NK-92 treated with Interleukin-12 subunit alpha and Interleukin-12 subunit beta, amount 100 ng/mL, for 24 hours (cell line): Measurements from ENCODE around the gene BID.

Source experiments
- DNase-seq: peaks from one replicate; lab custom pipeline; 2025; lab: John Stamatoyannopoulos, UW

BID gene

DNA sequence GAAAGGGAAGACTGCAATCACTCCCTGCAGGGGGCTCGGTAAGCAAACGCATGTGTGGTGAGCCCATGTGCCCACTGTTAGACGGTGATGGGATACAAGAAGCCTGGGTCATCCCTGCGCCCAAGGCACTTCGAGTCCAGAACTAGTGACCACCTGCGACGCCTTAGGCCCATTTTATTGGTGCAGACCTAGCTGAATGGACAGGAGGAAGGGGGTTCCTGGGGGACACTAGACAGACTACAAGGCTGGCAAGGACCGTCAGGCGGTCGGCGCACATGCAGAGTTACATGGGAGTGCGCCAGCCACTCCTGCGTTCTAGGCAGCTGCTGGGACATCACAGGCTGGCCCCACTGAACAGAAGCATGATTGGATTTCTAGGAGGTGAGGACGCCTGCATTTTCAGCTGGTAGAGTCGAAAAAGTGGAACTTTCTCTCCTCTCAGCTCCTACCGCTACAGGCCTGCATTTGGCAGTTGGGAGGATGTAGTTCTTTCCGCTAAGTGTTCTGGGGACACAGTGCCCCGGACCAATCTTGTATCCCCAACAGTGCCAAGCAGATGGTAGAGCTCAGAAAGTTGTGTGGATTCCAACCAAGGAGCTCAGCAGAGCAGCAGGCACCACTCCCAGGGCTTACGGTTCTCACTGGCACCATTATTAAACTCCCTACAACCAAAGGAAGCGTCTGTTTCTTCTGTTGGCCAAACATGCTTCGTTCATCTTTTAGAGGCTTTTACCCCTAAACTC is 35.7 kb downstream of the BID start:
- DNase-seq: no peak

DNA sequence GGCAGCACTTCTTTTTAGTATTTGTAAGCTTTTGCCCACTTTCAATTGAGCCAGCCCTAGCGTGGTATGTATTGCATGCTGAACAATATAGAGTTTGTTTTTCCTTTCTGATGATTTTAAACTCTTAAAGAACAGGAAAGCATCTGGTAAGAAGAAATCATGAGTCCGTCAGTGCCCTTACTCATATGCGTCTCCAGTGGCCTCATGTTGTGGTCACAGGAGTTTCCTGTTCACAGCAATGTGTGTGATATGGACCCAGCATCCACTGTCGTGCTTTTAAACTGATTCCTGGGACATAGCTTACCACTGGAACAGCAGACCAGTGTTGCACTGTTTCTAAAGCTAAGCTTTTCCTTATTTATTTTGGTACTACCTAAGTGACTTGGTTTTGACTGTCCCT is 40.1 kb downstream of the BID start:
- no peak for DNase-seq

DNA sequence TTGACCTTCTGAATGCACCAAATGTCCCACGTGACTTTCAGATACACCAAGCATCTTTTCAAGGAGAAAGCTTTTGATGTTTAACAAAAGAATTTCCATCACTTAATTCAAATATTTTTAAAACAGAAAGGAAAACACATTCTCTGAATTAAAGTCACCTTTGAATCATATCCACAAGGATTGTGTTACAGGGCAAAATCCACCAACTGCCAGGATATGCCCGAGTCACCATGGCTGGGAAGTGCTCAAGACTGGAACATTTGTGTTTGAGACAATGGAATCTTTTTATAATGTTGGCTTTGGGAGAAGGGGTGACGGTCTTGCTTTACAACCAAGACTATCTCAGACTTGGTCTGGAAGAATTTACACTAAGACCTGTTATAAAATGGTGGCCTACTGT is 40.8 kb downstream of the BID start:
- DNase-seq: no peak

DNA sequence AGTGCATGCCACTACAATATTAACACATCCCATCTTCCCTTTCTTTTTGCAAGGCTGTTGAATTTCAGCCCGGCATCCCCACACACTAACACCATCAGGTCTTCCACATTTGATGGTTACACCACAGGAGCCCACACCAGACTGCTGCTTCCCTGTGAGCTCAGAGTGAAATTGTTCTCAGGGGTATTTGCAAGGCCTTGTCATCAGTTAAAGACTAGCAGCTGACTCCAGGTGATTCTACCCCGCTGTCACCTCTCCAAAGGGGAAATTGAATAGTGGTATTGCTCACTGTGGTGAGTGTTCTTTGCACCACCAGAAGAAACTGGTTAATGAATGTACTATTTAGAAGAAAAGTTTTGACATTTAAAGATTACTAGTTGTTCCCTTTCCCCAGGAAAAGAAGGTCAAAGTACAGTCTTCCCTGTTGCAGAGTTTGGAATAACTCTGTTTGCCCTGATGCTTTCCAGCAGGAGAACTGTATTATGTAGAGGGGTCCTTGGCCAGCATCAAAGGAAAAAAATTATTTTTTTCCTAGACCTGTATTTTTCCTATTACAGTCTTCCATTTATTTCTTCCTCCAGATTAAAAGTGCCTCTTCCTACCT is 41.9 kb downstream of the BID start:
- no peak for DNase-seq

DNA sequence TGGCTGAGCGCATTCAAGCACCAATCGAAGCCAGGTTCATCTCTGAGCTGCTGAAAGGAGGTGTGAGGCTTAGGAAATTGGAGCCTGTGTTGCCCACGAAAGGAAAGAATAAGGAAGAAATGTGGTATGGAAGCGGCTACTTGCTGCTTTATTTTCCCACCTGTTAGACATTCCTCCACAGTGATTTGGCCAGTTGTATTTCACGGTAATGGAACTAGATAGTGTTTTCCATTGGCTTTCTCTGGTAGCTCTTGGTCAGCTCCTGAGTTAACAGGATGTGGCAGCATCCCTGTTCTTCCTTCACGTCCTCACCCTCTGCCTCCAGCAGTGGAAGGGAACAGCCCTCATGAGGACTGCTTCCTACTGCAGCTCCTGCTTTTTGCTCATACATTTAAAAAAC is 44.7 kb downstream of the BID start:
- DNase-seq: no peak

DNA sequence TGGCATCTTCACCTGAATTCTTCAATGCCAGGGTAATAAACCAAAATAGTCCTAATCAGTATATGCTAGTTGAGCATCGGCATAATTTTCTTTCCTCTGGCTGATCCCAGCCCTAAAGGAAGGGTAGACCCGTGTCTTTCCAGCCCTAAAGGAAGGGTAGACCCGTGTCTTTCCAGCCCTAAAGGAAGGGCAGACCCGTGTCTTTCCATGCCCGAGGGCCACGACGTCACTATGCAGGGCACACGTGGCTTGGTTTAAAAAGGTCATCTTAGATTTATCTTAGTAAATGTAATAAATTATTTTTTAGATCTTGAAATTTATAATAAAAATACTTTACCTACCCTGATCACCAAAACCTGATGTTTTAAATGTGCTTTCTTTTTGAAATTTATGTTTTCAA is 45.5 kb downstream of the BID start:
- no peak for DNase-seq

DNA sequence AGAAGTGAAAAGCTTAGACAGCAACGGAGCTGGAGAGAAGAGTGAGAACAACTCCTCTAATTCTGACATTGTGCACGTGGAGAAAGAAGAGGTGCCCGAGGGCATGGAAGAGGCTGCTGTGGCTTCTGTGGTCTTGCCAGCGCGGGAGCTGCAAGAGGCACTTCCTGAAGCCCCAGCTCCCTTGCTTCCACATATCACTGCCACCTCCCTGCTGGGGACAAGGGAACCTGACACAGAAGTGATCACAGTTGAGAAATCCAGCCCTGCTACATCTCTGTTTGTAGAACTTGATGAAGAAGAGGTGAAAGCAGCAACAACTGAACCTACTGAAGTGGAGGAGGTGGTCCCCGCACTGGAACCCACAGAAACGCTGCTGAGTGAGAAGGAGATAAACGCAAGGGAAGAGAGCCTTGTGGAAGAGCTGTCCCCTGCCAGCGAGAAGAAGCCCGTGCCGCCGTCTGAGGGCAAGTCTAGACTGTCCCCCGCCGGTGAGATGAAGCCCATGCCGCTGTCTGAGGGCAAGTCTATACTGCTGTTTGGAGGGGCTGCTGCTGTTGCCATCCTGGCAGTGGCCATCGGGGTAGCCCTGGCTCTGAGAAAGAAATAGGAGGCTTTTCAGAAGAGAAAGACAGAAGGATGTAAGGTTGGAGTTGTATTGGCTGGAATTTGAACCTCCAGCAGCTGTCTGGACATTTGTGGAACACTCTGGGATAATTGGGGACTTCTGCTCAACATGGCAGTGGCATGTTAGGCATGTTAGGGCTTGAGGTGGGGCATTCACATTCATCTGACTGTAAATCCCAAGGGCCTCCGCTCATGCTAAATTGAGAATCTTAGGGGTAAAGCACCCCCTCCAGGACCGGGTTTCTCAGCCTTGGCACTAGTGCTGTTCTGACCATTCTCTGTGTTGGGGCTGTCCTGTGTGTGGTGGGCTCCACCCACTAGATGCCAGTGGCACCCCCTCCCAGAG is 47.1 kb downstream of the BID start:
- DNase-seq: no peak

DNA sequence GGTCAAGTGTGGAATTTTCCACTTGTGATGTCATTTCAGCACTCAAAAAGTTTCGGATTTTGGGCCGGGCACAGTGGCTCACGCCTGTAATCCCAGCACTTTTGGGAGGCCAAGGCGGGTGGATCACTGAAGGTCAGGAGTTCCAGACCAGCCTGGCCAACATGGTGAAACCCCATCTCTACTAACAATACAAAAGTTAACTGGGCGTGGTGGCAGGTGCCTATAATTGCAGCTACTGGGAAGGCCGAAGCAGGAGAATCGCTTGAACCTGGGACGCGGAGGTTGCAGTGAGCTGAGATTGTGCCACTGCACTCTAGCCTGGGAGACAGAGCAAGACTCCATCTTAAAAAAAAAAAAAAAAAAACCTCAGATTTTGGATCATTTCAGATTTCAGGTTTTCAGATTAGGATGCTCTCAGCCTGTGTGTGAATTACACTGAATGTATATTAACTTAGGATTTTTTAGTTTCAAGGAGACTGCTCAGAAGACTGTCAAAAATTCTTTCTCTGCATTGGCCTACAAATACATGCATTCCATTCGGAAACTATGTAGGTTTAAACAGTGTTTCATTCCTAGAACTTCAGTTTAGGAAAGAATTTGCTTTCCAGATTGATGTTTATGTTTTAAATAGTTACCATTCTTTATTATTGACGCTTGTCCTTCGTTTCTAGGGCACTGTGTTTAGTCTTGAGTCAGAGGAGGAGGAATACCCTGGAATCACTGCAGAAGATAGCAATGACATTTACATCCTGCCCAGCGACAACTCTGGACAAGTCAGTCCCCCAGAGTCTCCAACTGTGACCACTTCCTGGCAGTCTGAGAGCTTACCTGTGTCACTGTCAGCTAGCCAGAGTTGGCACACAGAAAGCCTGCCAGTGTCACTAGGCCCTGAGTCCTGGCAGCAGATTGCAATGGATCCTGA is 48.0 kb downstream of the BID start:
- DNase-seq: no peak

DNA sequence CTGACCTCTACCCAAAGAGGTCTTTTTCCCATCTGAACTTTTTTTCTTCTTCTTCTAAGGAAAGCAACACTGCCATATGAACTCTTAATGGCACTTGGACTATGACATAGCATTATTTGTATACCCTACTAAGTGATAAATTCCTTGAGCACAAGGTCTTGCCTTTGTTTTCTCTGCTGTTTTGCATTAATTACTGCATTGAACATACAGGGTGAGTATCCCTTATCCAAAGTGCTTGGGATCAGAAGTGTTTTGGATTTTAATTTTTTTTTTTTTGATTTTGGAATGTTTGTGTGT is 48.8 kb downstream of the BID start:
- DNase-seq: no peak

DNA sequence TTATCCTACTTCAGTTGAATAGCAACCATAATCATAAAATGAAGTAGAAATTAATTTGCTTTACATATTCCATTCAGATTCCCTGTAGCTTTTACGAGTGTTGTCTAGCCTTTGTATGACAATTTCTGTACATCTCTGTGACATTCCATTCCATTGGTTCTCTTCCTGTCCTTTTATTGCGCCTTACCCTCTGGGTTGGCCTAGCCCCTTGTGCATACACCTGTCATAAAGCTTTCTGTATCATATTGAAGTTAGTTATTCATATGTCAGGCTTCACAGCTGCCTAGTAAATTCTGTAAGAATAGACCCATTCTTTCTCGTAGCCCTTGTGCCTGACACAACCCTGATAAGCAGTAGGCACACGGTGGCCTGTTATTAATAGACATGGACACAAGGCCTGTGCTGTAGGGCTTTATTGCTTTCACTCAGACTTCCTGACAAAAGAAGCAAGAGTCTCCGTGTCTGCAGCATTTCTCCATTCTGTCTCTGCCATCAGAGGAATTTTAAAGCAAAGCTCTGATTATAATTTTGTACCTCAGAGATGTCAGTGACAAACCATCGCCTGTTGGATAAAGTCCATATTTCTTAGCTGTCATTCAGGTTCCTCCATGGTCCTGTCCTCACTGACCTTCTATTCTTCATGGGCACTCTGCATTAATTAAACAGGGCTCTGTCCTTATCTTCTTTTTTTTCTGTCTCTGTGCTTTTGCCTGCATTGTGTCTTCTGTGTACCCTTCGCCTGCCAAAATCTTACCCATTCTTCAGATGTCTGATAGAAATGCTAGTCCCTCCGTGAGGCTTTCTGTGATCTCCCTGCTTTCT is 49.4 kb downstream of the BID start:
- no peak for DNase-seq

DNA sequence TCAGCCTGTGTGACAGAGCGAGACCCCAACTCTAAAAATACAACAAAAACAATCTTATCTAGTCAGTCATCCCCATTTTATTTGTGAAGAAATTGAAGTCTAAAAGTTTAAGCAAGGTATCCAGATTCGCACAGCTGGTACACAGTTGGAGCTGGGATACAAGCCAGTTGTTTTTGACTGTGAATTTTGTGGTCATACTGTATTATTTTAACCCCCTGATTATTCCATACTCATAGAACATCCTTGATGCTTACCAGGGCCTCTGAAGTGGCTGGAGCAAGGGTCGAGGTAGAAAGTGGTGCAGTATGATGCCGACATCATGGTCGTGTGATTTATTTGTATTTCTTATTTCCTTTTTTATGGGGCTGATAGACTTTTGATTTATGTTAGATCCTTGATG is 50.0 kb downstream of the BID start:
- DNase-seq: no peak

DNA sequence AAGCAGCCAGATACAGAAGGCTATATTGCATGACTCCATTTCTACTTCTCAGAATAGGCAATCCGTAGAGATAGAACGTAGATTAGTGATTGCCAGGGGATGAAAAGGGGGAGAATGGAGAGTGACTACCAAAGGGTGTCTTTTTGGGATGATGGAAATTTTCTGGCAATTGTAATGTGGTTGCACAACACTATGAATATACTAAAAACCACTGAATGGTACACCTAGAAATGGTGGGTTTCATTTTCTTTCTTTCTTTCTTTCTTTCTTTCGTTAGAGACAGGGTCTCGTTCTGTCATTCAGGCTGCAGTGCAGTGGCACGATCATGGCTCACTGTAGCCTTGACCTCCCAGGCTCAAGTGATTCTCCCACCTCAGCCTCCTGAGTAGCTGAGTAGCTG is 54.4 kb downstream of the BID start:
- no peak for DNase-seq

DNA sequence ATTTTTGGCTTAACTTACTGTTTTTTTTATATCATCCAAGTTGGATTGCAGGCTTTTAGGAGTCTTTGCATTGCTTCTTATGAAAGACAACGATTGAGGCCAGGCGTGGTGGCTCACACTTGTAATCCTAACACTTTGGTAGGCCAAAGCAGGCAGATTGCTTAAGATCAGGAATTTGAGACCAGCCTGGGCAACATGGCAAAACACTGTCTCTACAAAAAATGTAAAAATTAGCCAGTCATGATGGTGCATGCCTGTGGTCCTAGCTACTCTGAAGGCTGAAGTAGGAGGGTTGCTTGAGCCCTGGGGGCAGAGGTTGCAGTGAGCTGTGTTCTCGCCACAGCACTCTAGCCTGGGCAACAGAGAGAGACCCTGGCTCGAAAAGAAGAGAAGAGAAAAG is 56.6 kb downstream of the BID start:
- no peak for DNase-seq

DNA sequence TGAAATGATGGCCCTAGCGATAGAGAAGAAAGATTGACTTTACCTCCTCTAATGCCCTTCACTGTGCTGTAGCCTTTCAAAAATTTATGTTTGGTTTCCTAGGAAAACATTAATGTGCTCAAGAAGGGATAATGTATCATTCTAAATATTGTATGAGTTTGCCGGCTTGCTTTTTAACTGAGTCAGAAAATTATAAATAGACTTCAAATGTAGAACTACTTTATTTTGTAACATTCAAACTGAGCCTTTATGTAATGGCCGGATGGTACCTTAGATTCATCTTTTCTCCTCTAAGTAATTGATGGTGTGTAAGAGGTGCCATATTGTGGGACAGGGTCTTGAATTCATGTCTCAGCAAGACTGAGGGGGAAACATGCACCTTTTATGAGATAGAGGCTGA is 57.7 kb downstream of the BID start:
- DNase-seq: no peak

DNA sequence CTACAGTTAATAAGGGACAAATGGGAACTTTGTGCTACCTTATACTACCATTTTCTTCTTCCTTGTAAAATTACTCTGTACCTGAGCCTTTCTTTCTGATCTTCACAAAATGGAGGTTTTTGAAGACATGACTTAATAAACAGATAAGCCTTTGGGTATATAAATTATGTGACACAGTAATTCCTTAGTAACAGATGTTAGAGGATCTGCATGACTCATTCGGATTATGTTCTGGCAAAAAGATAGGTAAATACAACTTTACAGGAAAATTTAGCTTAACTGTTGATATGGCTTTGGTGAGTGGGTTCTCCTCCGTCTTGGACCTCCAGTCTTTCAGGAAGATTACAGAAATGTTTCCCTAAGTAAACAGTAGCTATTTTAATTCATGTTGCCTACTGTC is 61.8 kb downstream of the BID start:
- DNase-seq: no peak

DNA sequence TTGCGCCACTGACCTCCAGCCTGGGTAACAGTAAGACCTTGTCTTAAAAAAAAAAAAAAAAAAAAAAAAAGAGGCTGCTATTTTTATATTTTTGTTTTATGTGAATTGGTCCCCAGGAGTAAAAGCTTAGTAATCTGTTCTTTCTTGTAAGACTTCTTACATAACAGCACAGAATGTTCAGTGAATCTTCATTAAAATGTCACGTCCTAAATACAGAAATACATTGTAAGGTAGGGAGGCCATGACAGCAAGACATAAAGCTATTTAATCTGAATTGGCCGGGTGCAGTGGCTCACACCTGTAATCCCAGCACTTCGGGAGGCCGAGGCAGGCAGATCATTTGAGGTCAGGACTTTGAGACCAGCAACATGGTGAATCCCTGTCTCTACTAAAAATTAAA is 64.2 kb downstream of the BID start:
- no peak for DNase-seq

DNA sequence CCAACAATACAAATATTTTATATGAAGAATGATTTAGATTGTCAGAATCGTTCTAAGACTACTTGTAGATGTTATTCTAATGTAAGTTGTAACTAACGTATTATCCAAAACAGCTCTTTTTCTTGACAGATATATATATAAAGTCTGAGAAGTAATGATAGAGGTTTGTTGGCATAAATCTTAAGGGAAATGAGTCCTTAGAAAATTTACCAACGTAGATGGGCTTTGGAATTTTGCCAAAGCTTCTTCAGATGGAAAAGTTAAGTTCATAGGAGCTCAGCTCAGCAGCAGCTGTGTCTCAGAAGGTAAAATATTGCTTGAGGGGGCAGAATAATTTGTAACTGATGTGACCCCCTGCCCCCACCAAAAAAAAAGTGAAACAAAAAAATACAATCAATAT is 66.7 kb downstream of the BID start:
- DNase-seq: no peak

DNA sequence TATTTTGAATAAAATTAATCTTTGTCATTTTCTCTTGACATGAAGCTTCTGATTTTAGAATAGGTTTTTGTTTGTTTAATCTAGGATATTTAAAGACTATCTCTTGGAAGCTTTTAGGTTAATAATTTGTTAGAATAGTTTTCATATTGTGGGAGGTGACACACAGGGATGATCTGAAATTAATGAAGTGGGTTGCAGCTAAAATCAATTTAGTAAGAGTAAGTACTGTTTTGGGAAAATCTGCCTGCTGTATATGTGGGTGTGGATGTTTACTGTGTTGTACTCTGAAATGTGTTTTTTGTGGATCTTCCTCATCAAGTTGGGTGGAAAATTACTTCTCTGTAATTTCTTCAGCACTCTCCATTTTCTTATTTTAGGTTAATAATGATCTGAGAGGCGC is 67.3 kb downstream of the BID start:
- no peak for DNase-seq

DNA sequence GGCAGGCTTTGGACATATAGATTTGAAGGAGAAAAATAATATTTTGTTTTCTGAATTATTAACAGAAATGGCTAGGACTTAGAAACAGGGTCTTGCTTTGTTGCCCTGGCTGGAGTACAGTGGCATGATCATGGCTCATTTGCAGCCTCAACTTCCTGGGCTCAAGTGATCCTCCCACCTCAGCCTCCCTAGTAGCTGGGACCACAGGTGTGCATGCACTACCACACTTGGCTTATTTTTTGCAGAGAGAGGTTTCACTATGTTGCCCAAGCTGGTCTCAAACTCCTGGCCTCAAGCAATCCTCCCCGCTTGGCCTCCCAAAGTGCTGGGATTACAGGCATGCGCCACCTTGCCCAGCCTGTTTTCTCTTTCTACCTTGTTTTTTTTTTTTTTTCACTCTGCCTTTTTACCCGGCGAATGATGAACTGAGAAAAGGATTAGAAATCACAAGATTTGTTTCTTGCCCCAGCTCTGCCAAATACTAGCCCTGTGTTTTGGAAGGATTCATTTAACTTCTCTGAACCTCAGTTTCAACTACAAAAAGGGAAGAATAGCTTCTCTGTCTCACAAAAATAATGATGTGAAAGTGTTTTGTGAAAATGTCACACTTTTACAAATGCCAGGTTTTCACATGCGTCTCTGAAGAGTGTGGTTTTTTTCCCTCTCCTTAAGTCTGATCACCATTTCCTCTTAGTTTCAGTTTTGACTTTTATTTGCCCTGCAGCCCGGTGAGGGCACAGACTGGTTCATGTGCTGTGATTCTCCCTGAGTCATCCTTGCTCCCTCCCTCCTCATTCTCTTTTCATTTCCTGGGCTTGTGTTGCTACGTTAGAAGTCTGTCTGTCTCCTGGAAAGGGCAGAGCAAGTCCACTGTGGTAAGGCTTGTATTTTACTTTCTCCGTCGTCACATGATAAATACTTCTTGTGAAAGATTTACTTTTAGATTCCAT is 68.0 kb downstream of the BID start:
- no peak for DNase-seq

DNA sequence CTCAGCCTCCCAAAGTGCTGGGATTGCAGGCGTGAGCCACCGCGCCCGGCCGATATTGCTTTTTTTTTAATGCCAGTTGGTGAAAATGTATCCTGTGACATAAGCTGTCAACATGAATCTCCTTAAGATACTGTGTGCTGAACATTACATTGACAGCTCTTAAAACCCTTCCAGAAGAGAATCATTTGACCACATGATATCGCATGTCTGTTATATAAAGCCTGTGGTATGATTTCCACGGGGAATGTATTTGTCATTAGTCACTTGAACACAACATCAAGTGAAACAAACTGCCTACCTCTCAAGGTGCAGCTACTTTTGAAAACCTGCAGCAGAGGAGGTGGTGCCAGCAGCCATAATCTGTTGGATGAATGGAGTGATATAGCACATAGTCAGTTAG is 68.7 kb downstream of the BID start:
- no peak for DNase-seq
